MM.1S (cell line): ENCODE results near the gene AFG3L2.

ENCODE experiments used
- DNase-seq: peaks from one replicate; pipeline ENCODE4 v3.0.0-alpha.2; 2015
- H2AFZ ChIP-seq: fragments of 300-600 bp; sonication (generic); 2 replicates; pipeline ENCODE4 v1.6.0; 2016; ENCODE audit warnings: antibody characterized with exemption, low read length
- H3F3A ChIP-seq: fragments of 300-600 bp; sonication (generic); 2 replicates; pipeline ENCODE4 v1.6.1; 2016; ENCODE audit warnings: mild to moderate bottlenecking, antibody characterized with exemption, low read length, moderate library complexity, mixed read lengths; ENCODE audit not compliant: insufficient read depth
- H3K27ac ChIP-seq: fragments of 300-600 bp; sonication (generic); 2 replicates; pipeline ENCODE4 v1.5.1; 2016; ENCODE audit warnings: mild to moderate bottlenecking, low read length
- H3K27me3 ChIP-seq: fragments of 300-600 bp; sonication (generic); replicated peaks from 2 replicates; pipeline ENCODE4 v1.6.0; 2016; ENCODE audit warnings: low read length; ENCODE audit not compliant: insufficient read depth
- H3K36me3 ChIP-seq: fragments of 300-600 bp; sonication (generic); replicated peaks from 2 replicates; pipeline ENCODE4 v1.6.1; 2016; ENCODE audit warnings: mild to moderate bottlenecking, low read length, mixed read lengths; ENCODE audit not compliant: insufficient read depth
- H3K4me1 ChIP-seq: fragments of 300-600 bp; sonication (generic); 2 replicates; pipeline ENCODE4 v1.6.1; 2016; ENCODE audit warnings: low read length, mixed read lengths
- H3K4me2 ChIP-seq: fragments of 300-600 bp; sonication (generic); 2 replicates; pipeline ENCODE4 v1.6.0; 2016; ENCODE audit warnings: low read depth, low read length
- H3K4me3 ChIP-seq: fragments of 300-600 bp; sonication (generic); 2 replicates; pipeline ENCODE4 v1.5.1; 2016; ENCODE audit warnings: low read length, mixed read lengths
- H3K79me2 ChIP-seq: fragments of 300-600 bp; sonication (generic); 2 replicates; pipeline ENCODE4 v1.6.1; 2016; ENCODE audit warnings: mixed run types, low read length, mixed read lengths
- H3K9ac ChIP-seq: fragments of 300-600 bp; sonication (generic); 2 replicates; pipeline ENCODE4 v1.6.1; 2016; ENCODE audit warnings: low read length, mixed read lengths
- H3K9me2 ChIP-seq: fragments of 300-600 bp; sonication (generic); replicated peaks from 2 replicates; pipeline ENCODE4 v1.6.1; 2016; ENCODE audit warnings: mild to moderate bottlenecking, low read length, mixed read lengths; ENCODE audit not compliant: insufficient read depth
- H3K9me3 ChIP-seq: fragments of 300-600 bp; sonication (generic); replicated peaks from 2 replicates; pipeline ENCODE4 v1.6.1; 2016; ENCODE audit warnings: mild to moderate bottlenecking, low read length, mixed read lengths; ENCODE audit not compliant: insufficient read depth
- H4K20me1 ChIP-seq: fragments of 300-600 bp; sonication (generic); 2 replicates; pipeline ENCODE4 v1.6.1; 2016; ENCODE audit warnings: mild to moderate bottlenecking, low read length, moderate library complexity, mixed read lengths; ENCODE audit not compliant: insufficient read depth
- EZH2 ChIP-seq: fragments of 300-600 bp; sonication (generic); optimal IDR thresholded peaks from 2 replicates; pipeline ENCODE3; 2017; ENCODE audit warnings: low read depth, mild to moderate bottlenecking, antibody characterized with exemption, low read length, mixed read lengths
- EZH2phosphoT487 ChIP-seq: fragments of 300-600 bp; sonication (generic); IDR thresholded peaks from 2 replicates; pipeline ENCODE4 v1.6.1; 2018; ENCODE audit warnings: antibody characterized with exemption, low read length
- TF ChIP-seq, protein P1 (sequence below): fragments of 300-600 bp; sonication (generic); IDR thresholded peaks from 2 replicates; pipeline ENCODE4 v1.5.1; 2016; ENCODE audit warnings: antibody characterized with exemption, low read length, mixed read lengths

The AFG3L2 gene

DNA sequence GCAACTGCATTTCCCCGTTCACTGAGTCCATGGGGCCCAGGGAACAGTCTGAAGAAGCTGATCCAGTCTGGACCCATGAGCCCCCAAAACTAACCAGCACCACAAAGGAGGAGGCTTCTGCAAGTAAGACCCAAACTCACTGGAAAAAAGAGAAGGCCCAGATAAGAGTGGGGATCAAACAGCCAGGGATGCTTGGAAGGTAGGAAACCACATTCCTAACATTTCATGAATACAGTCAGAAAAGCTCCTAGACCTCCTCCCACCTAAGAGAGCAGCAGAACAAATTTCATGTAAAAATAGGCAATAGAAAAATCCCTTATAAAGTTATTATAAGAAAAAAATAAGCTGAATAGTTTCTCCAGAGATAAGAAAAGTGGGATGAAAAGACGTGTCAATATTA, 38.6 kb downstream of the AFG3L2 start:
- Histone ChIP-seq H3K9me3 (no peaks in the 10 kb centered on the region), H4K20me1 (no peaks in the 10 kb centered on the region; the same call in 1 of the 2 replicates), H3K27me3 (no peaks in the 10 kb centered on the region), H2AFZ (no peak overlapping the region), H3F3A (no peaks in the 10 kb centered on the region), H3K79me2 (no peaks in the 10 kb centered on the region), H3K9ac (no peak overlapping the region), H3K36me3 (peaks cover 4% of the 10 kb centered on the region), H3K9me2 (no peaks in the 10 kb centered on the region), H3K27ac (no peak overlapping the region), H3K4me3 (no peak overlapping the region), H3K4me2 (no peak overlapping the region), H3K4me1 (no peaks in the 10 kb centered on the region)
- DNase-seq, result no peak
- TF ChIP-seq EZH2 (no peak), EZH2phosphoT487 (no peak)
- TF ChIP-seq, protein P1, sequence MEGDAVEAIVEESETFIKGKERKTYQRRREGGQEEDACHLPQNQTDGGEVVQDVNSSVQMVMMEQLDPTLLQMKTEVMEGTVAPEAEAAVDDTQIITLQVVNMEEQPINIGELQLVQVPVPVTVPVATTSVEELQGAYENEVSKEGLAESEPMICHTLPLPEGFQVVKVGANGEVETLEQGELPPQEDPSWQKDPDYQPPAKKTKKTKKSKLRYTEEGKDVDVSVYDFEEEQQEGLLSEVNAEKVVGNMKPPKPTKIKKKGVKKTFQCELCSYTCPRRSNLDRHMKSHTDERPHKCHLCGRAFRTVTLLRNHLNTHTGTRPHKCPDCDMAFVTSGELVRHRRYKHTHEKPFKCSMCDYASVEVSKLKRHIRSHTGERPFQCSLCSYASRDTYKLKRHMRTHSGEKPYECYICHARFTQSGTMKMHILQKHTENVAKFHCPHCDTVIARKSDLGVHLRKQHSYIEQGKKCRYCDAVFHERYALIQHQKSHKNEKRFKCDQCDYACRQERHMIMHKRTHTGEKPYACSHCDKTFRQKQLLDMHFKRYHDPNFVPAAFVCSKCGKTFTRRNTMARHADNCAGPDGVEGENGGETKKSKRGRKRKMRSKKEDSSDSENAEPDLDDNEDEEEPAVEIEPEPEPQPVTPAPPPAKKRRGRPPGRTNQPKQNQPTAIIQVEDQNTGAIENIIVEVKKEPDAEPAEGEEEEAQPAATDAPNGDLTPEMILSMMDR, result no peak

DNA sequence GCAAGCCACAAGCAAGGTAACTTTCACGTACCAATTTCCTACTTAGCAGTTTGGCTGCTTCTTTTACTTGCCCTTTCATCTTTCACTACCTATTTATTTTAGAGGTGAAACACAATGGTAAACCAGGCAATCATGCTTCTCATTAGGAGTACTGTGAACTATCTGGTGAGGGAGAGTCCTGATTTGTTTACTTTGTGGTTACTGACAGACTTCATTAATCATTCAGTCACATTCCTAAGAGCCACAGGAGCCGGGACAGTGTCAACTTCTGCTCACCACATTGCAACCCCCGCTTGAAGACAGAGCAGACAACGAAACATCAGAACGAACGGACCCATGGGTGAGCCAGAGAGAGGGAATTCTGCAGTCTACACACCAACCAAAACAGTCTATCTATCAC, 40.1 kb downstream of the AFG3L2 start:
- no peaks in the 10 kb centered on the region for H3K9me2 ChIP-seq
- TF ChIP-seq EZH2phosphoT487, result no peak
- TF ChIP-seq EZH2, result no peak
- TF ChIP-seq, protein P1, result no peak
- H3K9ac ChIP-seq, result no peak overlapping the region
- H3F3A ChIP-seq, result no peaks in the 10 kb centered on the region
- peak; percentile 15 for DNase-seq
- no peaks in the 10 kb centered on the region for H3K9me3 ChIP-seq
- no peak overlapping the region for H3K27ac ChIP-seq
- no peak overlapping the region for H3K4me2 ChIP-seq
- H3K36me3 ChIP-seq, result no peaks in the 10 kb centered on the region; the same call in 1 of the 2 replicates
- H3K4me1 ChIP-seq, result no peaks in the 10 kb centered on the region
- H3K27me3 ChIP-seq, result no peaks in the 10 kb centered on the region
- no peak overlapping the region for H2AFZ ChIP-seq
- H3K79me2 ChIP-seq, result no peaks in the 10 kb centered on the region
- H3K4me3 ChIP-seq, result no peak overlapping the region
- H4K20me1 ChIP-seq, result no peaks in the 10 kb centered on the region; the same call in 1 of the 2 replicates

DNA sequence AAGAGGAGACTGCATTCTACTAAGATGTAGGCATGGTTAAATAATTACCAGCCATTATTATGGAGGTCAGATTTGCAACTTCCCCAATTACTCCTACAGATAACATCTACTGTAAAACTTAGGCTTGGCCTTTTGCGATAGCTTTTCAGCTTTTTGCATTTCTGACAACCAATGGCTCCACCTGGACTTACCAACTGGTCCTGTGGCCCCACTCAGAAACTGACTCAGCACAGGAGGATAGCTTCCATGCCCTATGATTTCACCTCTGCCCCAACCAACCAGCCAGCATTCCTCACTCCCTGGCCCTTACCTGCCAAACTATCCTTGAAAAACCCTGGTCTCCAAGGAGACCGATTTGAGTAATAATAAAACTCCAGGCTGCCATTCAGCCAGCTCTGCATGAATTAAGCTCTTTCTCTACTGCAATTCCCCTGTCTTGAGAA, 40.8 kb downstream of the AFG3L2 start:
- no peak for DNase-seq
- H2AFZ ChIP-seq, result no peak overlapping the region

More for the DNA sequence above, 40.8 kb downstream of the AFG3L2 start:
- no peaks in the 10 kb centered on the region for H3F3A ChIP-seq
- no peaks in the 10 kb centered on the region for H3K4me1 ChIP-seq
- H3K27ac ChIP-seq, result no peak overlapping the region
- TF ChIP-seq EZH2phosphoT487 (no peak), EZH2 (no peak)
- TF ChIP-seq, protein P1, result no peak
- no peak overlapping the region for H3K4me3 ChIP-seq
- no peaks in the 10 kb centered on the region; the same call in 1 of the 2 replicates for H4K20me1 ChIP-seq
- H3K9me3 ChIP-seq, result no peaks in the 10 kb centered on the region
- no peaks in the 10 kb centered on the region for H3K27me3 ChIP-seq
- H3K4me2 ChIP-seq, result no peak overlapping the region
- H3K36me3 ChIP-seq, result no peaks in the 10 kb centered on the region; the same call in 1 of the 2 replicates
- no peaks in the 10 kb centered on the region for H3K9me2 ChIP-seq
- no peak overlapping the region for H3K9ac ChIP-seq
- H3K79me2 ChIP-seq, result no peaks in the 10 kb centered on the region
